Measurements from ENCODE around the gene KIF3A. TPM values are rescaled to one million over a fixed set of nuclear protein-coding genes. Genes with fewer than 3 reads are reported as not detected.

Gene KIF3A
- total RNA-seq, 4 donors from 2014 or later, result 2.1 to 5.8 (median 4.3) TPM

- TF ChIP-seq CTCF (IDR thresholded peaks at IDR 0.05; ENCODE audit: low read depth), result no peak
Observed at GRCh38 chr5:132667309-132667708, 70.0 kb downstream of the KIF3A start.

GRCh38 chr5:132666310-132667123 is 70.8 kb downstream of the KIF3A start:
- no peak for TF ChIP-seq CTCF (IDR thresholded peaks at IDR 0.05; ENCODE audit: low read depth)

GRCh38 chr5:132665574-132666080 is 71.7 kb downstream of the KIF3A start:
- no peak for TF ChIP-seq CTCF (IDR thresholded peaks at IDR 0.05; ENCODE audit: low read depth)

GRCh38 chr5:132664696-132665209 is 72.6 kb downstream of the KIF3A start:
- TF ChIP-seq CTCF (IDR thresholded peaks at IDR 0.05; ENCODE audit: low read depth), result no peak

- TF ChIP-seq CTCF (IDR thresholded peaks at IDR 0.05; ENCODE audit: low read depth), result no peak
Observed at GRCh38 chr5:132663771-132664695, 73.3 kb downstream of the KIF3A start.

- TF ChIP-seq CTCF (IDR thresholded peaks at IDR 0.05; ENCODE audit: low read depth), result no peak
Observed at GRCh38 chr5:132662925-132663770, 74.2 kb downstream of the KIF3A start.
